ENCODE data around the gene GCC2.
"Not testable (repeated sequence)": the region's sequence is repeated elsewhere in the genome, so short reads cannot be mapped to it uniquely, and the experiment has no call there.

DNA sequence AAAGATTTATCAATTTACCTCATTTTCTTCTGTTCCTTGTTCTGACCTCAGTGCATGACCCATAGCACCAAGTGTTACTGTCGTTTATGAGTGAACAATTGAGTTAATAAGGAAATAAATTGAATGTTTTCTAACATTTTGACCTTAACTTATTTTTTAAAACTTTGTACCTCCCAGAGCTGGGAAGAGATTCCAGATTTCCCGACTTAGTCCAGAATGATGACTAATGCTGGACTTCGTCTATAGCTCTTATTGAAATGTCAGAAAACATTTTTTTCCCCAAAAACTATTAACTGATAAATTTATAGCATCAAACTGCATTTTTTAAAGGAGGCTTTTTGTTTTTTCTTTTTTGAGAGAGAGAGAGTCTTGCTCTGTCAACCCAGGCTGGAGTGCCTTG lies 63.4 kb downstream of the GCC2 start:
- TF ChIP-seq, protein P1, sequence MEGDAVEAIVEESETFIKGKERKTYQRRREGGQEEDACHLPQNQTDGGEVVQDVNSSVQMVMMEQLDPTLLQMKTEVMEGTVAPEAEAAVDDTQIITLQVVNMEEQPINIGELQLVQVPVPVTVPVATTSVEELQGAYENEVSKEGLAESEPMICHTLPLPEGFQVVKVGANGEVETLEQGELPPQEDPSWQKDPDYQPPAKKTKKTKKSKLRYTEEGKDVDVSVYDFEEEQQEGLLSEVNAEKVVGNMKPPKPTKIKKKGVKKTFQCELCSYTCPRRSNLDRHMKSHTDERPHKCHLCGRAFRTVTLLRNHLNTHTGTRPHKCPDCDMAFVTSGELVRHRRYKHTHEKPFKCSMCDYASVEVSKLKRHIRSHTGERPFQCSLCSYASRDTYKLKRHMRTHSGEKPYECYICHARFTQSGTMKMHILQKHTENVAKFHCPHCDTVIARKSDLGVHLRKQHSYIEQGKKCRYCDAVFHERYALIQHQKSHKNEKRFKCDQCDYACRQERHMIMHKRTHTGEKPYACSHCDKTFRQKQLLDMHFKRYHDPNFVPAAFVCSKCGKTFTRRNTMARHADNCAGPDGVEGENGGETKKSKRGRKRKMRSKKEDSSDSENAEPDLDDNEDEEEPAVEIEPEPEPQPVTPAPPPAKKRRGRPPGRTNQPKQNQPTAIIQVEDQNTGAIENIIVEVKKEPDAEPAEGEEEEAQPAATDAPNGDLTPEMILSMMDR (IDR thresholded peaks at IDR 0.05; ENCODE audit: insufficient read depth, low read depth, low read length) = not testable (repeated sequence)
- not testable (repeated sequence) for TF ChIP-seq EZH2 (IDR thresholded peaks at IDR 0.05; ENCODE audit: insufficient read depth, low read length)
